NCI-H146 (cell line): ENCODE measurements around the gene RTBDN.
"Not testable (repeated sequence)": the region's sequence is repeated elsewhere in the genome, so short reads cannot be mapped to it uniquely, and the experiment has no call there.

Experiments used
- DNase-seq: peaks from one replicate; lab custom pipeline; 2025; lab: John Stamatoyannopoulos, UW

Gene RTBDN

GRCh38 chr19:12817810-12818209 lies 16.6 kb downstream of the RTBDN start:
- DNase-seq, result not testable (repeated sequence)

GRCh38 chr19:12817188-12817587 lies 17.2 kb downstream of the RTBDN start:
- not testable (repeated sequence) for DNase-seq

GRCh38 chr19:12815088-12815487 lies 19.3 kb downstream of the RTBDN start:
- no peak for DNase-seq

GRCh38 chr19:12806242-12807081 lies 27.9 kb downstream of the RTBDN start, which contains the start of gene RNASEH2A:
RNASEH2A (plus strand) TSS chr19:12806584; CDS start chr19:12806674, 90 bp downstream.
- peak; percentile 96 for DNase-seq

- no peak for DNase-seq
Observed at GRCh38 chr19:12804051-12804450, 30.3 kb downstream of the RTBDN start.

GRCh38 chr19:12802267-12803106 lies 31.9 kb downstream of the RTBDN start:
- DNase-seq, result no peak

- peak; percentile 93 for DNase-seq
Observed at GRCh38 chr19:12801466-12802266, 32.7 kb downstream of the RTBDN start, which contains the start of the genes PRDX2 and THSD8. PRDX2 (minus strand) TSS chr19:12801800; CDS start chr19:12801261, 539 bp downstream. THSD8 (plus strand) TSS chr19:12802069; CDS start chr19:12802072, 3 bp downstream.

- peak; percentile 65 for DNase-seq
Observed at GRCh38 chr19:12800923-12801465, 33.4 kb downstream of the RTBDN start.

- no peak for DNase-seq
Observed at GRCh38 chr19:12800466-12800770, 34.0 kb downstream of the RTBDN start.

- no peak for DNase-seq
Observed at GRCh38 chr19:12799742-12800465, 34.5 kb downstream of the RTBDN start.

GRCh38 chr19:12797607-12798006 lies 36.8 kb downstream of the RTBDN start:
- DNase-seq, result not testable (repeated sequence)

- DNase-seq, result no peak
Observed at GRCh38 chr19:12797141-12797587, 37.2 kb downstream of the RTBDN start.

GRCh38 chr19:12796146-12797071 lies 38.0 kb downstream of the RTBDN start:
- DNase-seq, result peak; percentile 90

GRCh38 chr19:12794971-12795381 lies 39.4 kb downstream of the RTBDN start:
- DNase-seq, result no peak

GRCh38 chr19:12794196-12794941 lies 40.0 kb downstream of the RTBDN start:
- DNase-seq, result no peak

- DNase-seq, result peak; percentile 95
Observed at GRCh38 chr19:12793290-12794195, 40.8 kb downstream of the RTBDN start.

- peak; percentile 70 for DNase-seq
Observed at GRCh38 chr19:12792853-12793289, 41.5 kb downstream of the RTBDN start.
